Neural cell (in vitro differentiated cells): ENCODE results near the gene EEF2K. TPM values are rescaled to one million over a fixed set of nuclear protein-coding genes. Genes with fewer than 3 reads are reported as not detected.
A peak's percentile ranks its signal among the peaks of the same experiment; 100 is the strongest.

ENCODE experiments used
- H2AFZ ChIP-seq: fragments of 200-600, 300-800 bp; sonication (generic), shearing (Covaris generic); 2 replicates; pipeline ENCODE4 v1.6.0; 2014; ENCODE audit warnings: low read depth, mild to moderate bottlenecking, antibody characterized with exemption, low read length, moderate library complexity
- H3F3A ChIP-seq: fragments of 200-600 bp; shearing (Covaris generic); 2 replicates; pipeline ENCODE4 v1.6.1; 2016; ENCODE audit warnings: mild to moderate bottlenecking, moderate library complexity, mixed read lengths, antibody characterized with exemption, low read length; ENCODE audit not compliant: insufficient read depth, poor library complexity, severe bottlenecking
- H3K27ac ChIP-seq: fragments of 200-600, 300-800 bp; sonication (generic), shearing (Covaris generic); 2 replicates; pipeline ENCODE4 v1.5.1; 2014; ENCODE audit warnings: mild to moderate bottlenecking, low read length, moderate library complexity
- H3K27me3 ChIP-seq: fragments of 300-800, 200-600 bp; sonication (generic), shearing (Covaris generic); 2 replicates; pipeline ENCODE4 v1.6.0; 2014; ENCODE audit warnings: mild to moderate bottlenecking, low read depth, low read length, moderate library complexity; ENCODE audit not compliant: insufficient read depth
- H3K36me3 ChIP-seq: fragments of 300-800, 200-600 bp; sonication (generic), shearing (Covaris generic); 2 replicates; pipeline ENCODE4 v1.5.1; 2014; ENCODE audit warnings: mild to moderate bottlenecking, antibody characterized with exemption, low read length, moderate library complexity; ENCODE audit not compliant: insufficient read depth
- H3K4me2 ChIP-seq: fragments of 300-800, 200-600 bp; sonication (generic), shearing (Covaris generic); 2 replicates; pipeline ENCODE4 v1.6.0; 2014; ENCODE audit warnings: mild to moderate bottlenecking, low read length
- H3K4me3 ChIP-seq: fragments of 300-800, 200-600 bp; sonication (generic), shearing (Covaris generic); 2 replicates; pipeline ENCODE4 v1.5.1; 2014; ENCODE audit warnings: mild to moderate bottlenecking, low read length, moderate library complexity
- H3K79me2 ChIP-seq: fragments of 200-600 bp; shearing (Covaris generic); replicated peaks from 2 replicates; pipeline ENCODE4 v1.6.0; 2014; ENCODE audit warnings: mild to moderate bottlenecking, low read length, moderate library complexity; ENCODE audit not compliant: insufficient read depth
- H3K9ac ChIP-seq: fragments of 300-800, 200-600 bp; sonication (generic), shearing (Covaris generic); 2 replicates; pipeline ENCODE4 v1.6.1; 2016; ENCODE audit warnings: mild to moderate bottlenecking, low read length, mixed read lengths
- H3K9me2 ChIP-seq: fragments of 200-600 bp; shearing (Covaris generic); 2 replicates; pipeline ENCODE4 v1.6.1; 2016; ENCODE audit warnings: mild to moderate bottlenecking, low read length, mixed read lengths; ENCODE audit not compliant: insufficient read depth
- H3K9me3 ChIP-seq: fragments of 200-600, 300-800 bp; sonication (generic), shearing (Covaris generic); 2 replicates; pipeline ENCODE4 v1.6.1; 2016; ENCODE audit warnings: mild to moderate bottlenecking, mixed run types, low read length, moderate library complexity, mixed read lengths
- H4K20me1 ChIP-seq: fragments of 200-600 bp; shearing (Covaris generic); 2 replicates; pipeline ENCODE4 v1.6.1; 2016; ENCODE audit warnings: mild to moderate bottlenecking, mixed run types; ENCODE audit not compliant: insufficient read depth
- CTCF ChIP-seq: fragments of 450-650 bp; IDR thresholded peaks from 2 replicates; pipeline ENCODE4 v1.5.1; 2014; ENCODE audit warnings: antibody characterized with exemption, mild to moderate bottlenecking, moderate library complexity; ENCODE audit not compliant: poor library complexity, severe bottlenecking
- EP300 ChIP-seq: fragments of 450-650 bp; conservative IDR thresholded peaks from 2 replicates; pipeline ENCODE4 v1.6.1; 2014; ENCODE audit warnings: antibody characterized with exemption, mild to moderate bottlenecking, moderate library complexity; ENCODE audit not compliant: poor library complexity, severe bottlenecking
- EZH2 ChIP-seq: fragments of 200-600, 300-800 bp; shearing (Covaris generic), sonication (generic); IDR thresholded peaks from 2 replicates; pipeline ENCODE4 v1.6.1; 2014; ENCODE audit warnings: antibody characterized with exemption, low read length, borderline replicate concordance, mild to moderate bottlenecking; ENCODE audit not compliant: insufficient read depth, poor library complexity, severe bottlenecking
- MXI1 ChIP-seq: fragments of 450-650 bp; conservative IDR thresholded peaks from 2 replicates; pipeline ENCODE4 v1.6.1; 2014; ENCODE audit warnings: antibody characterized with exemption, mild to moderate bottlenecking; ENCODE audit not compliant: poor library complexity, severe bottlenecking
- POLR2AphosphoS5 ChIP-seq: IDR thresholded peaks from 2 replicates; pipeline ENCODE4 v1.6.1; 2012
- RAD21 ChIP-seq: fragments of 450-650 bp; conservative IDR thresholded peaks from 2 replicates; pipeline ENCODE4 v1.6.1; 2014; ENCODE audit warnings: antibody characterized with exemption, mild to moderate bottlenecking, moderate library complexity
- REST ChIP-seq: IDR thresholded peaks from 2 replicates; pipeline ENCODE4 v1.6.1; 2012; ENCODE audit warnings: borderline replicate concordance
- SMC3 ChIP-seq: fragments of 450-650 bp; conservative IDR thresholded peaks from 2 replicates; pipeline ENCODE4 v1.6.1; 2014; ENCODE audit warnings: antibody characterized with exemption, mild to moderate bottlenecking, moderate library complexity; ENCODE audit not compliant: poor library complexity
- TAF1 ChIP-seq: IDR thresholded peaks from 2 replicates; pipeline ENCODE4 v1.6.1; 2012; ENCODE audit warnings: low read depth
- polyA plus RNA-seq: library from polyadenylated mRNA; depleted of rRNA; stranded (reverse); fragments of >200 nt; gene quantifications from 2 replicates; pipeline ENCODE4 v1.2.3, GENCODE V29; 2014

Gene EEF2K
- polyA plus RNA-seq, 1 donor from 2014 or later: 7.2 TPM

- Histone ChIP-seq H3K27ac (no peak overlapping the region), H2AFZ (no peak overlapping the region), H3K79me2 (no peaks in the 10 kb centered on the region), H3K4me3 (no peak overlapping the region), H3K36me3 (no peaks in the 10 kb centered on the region), H3K9ac (no peak overlapping the region), H3K9me3 (no peaks in the 10 kb centered on the region), H4K20me1 (no peaks in the 10 kb centered on the region), H3K4me2 (no peak overlapping the region), H3F3A (no peaks in the 10 kb centered on the region), H3K27me3 (no peaks in the 10 kb centered on the region), H3K9me2 (no peaks in the 10 kb centered on the region)
- no peak for TF ChIP-seq MXI1
- no peak for TF ChIP-seq RAD21
- no peak for TF ChIP-seq CTCF
These were observed 86.2 kb downstream of the EEF2K start for GRCh38 chr16:22292320-22292719.

GRCh38 chr16:22293137-22294106 lies 87.3 kb downstream of the EEF2K start:
- Histone ChIP-seq H4K20me1 (no peaks in the 10 kb centered on the region), H3K9ac (no peak overlapping the region), H3K36me3 (no peaks in the 10 kb centered on the region), H3K27me3 (no peaks in the 10 kb centered on the region), H3K79me2 (no peaks in the 10 kb centered on the region), H2AFZ (no peak overlapping the region), H3K27ac (no peak overlapping the region), H3K4me3 (no peak overlapping the region), H3F3A (no peaks in the 10 kb centered on the region), H3K4me2 (no peak overlapping the region), H3K9me2 (no peaks in the 10 kb centered on the region), H3K9me3 (no peaks in the 10 kb centered on the region)
- TF ChIP-seq CTCF (no peak), MXI1 (no peak)

GRCh38 chr16:22296225-22297113 lies 90.4 kb downstream of the EEF2K start:
- H3F3A ChIP-seq: no peaks in the 10 kb centered on the region
- H4K20me1 ChIP-seq: no peaks in the 10 kb centered on the region
- H3K9me2 ChIP-seq: no peaks in the 10 kb centered on the region
- peak overlapping the region; percentile 98 for H3K4me3 ChIP-seq
- H3K9ac ChIP-seq: peak overlapping the region; percentile 46
- peak overlapping the region; percentile 24 for H2AFZ ChIP-seq
- peaks cover 8% of the 10 kb centered on the region for H3K79me2 ChIP-seq
- no peaks in the 10 kb centered on the region for H3K27me3 ChIP-seq
- no peaks in the 10 kb centered on the region for H3K36me3 ChIP-seq
- H3K27ac ChIP-seq: peak overlapping the region; percentile 40
- no peaks in the 10 kb centered on the region for H3K9me3 ChIP-seq
- peak overlapping the region; percentile 54 for H3K4me2 ChIP-seq
- TF ChIP-seq TAF1: no peak
- no peak for TF ChIP-seq EZH2
- no peak for TF ChIP-seq SMC3
- TF ChIP-seq REST: no peak
- no peak for TF ChIP-seq RAD21
- no peak for TF ChIP-seq EP300
- no peak for TF ChIP-seq POLR2AphosphoS5
